HG03571 (cell line): ENCODE data around the gene CHRNG.
"Not testable (repeated sequence)": the region's sequence is repeated elsewhere in the genome, so short reads cannot be mapped to it uniquely, and the experiment has no call there.

Source experiments
- ATAC-seq: cut with Tn5 transposase; IDR thresholded peaks from one replicate; pipeline ENCODE4 v1.9.1; 2021; ENCODE audit not compliant: unreplicated experiment

CHRNG gene

GRCh38 chr2:232526372-232526941 lies 13.0 kb upstream of the CHRNG start:
- ATAC-seq = no peak

- ATAC-seq = no peak
Observed at GRCh38 chr2:232527905-232528470, 11.5 kb upstream of the CHRNG start.

- ATAC-seq = no peak
Observed at GRCh38 chr2:232528746-232529460, 10.6 kb upstream of the CHRNG start.

GRCh38 chr2:232529806-232530547 lies 9.5 kb upstream of the CHRNG start:
- no peak for ATAC-seq

- ATAC-seq = no peak
Observed at GRCh38 chr2:232530626-232531260, 8.7 kb upstream of the CHRNG start.

GRCh38 chr2:232532419-232532818 lies 7.1 kb upstream of the CHRNG start:
- no peak for ATAC-seq

GRCh38 chr2:232532821-232533220 lies 6.7 kb upstream of the CHRNG start:
- not testable (repeated sequence) for ATAC-seq

- ATAC-seq = no peak
Observed at GRCh38 chr2:232533944-232534710, 5.4 kb upstream of the CHRNG start.

GRCh38 chr2:232534940-232535651 lies 4.4 kb upstream of the CHRNG start:
- ATAC-seq = no peak

- ATAC-seq = no peak
Observed at GRCh38 chr2:232535761-232536530, 3.5 kb upstream of the CHRNG start.

- ATAC-seq = no peak
Observed at GRCh38 chr2:232537079-232537478, 2.4 kb upstream of the CHRNG start.

- ATAC-seq = no peak
Observed at GRCh38 chr2:232537499-232537898, 2.0 kb upstream of the CHRNG start.

- no peak for ATAC-seq
Observed at GRCh38 chr2:232538671-232539070, 821 bp upstream of the CHRNG start.

- no peak for ATAC-seq
Observed at GRCh38 chr2:232540441-232541041, 1.0 kb downstream of the CHRNG start.

GRCh38 chr2:232541195-232541960 lies 1.9 kb downstream of the CHRNG start:
- ATAC-seq = no peak

- no peak for ATAC-seq
Observed at GRCh38 chr2:232541961-232542714, 2.6 kb downstream of the CHRNG start.

- ATAC-seq = no peak
Observed at GRCh38 chr2:232542715-232543467, 3.4 kb downstream of the CHRNG start.
